ENCODE data around the gene CACNA1F.

DNA sequence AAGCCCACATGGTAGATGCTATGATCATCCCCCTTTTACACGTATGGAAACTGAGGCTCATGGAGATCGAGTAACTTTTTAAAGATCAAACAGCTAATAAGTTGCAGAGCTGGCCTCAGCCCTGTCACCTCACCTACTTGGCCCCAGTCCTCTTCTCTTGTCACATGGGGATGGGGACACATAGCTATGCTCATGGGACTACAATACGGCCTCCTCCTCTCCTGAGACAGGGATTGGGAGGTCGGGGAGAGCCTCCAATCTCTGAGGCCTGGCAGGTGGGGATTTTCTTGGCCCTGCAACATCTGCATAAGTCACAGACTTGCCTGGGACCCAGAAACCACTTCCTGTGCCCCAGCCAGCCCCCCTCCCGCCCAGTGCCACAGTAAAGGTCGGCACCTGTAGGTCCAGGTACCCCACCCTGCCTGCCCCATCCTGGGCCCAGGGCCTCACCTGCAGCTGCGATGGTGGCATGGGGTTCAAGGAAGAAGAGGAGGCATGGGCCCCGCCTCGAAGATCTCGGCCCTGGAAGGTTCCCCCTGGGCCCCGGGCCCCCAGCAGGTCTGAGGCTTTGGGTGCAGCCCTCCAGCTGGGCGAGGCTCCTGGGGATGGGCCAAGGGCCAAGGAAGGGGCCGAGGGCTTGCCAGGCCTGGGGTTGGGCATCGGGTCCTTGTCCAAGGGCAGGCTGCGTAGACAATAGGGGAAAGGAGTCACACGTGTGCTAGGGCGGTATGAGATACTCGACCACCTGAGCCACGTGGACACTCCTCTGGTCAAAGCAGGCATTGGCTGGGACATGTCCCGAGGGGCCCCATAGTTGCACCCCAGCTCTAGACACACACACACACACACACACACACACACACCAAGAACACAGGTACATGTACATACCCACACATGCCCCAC is 25.0 kb upstream of the CACNA1F start:
- TF ChIP-seq EZH2phosphoT487 (IDR thresholded peaks at IDR 0.05; ENCODE audit: insufficient read depth, low read depth), result no peak
- no peak for TF ChIP-seq EZH2 (IDR thresholded peaks at IDR 0.05; ENCODE audit: insufficient read depth, poor library complexity, severe bottlenecking)

Measured in GM23248 (cell line).